AG09319 (cell line): ENCODE data around the gene SLC37A3.
"Not testable (repeated sequence)": the region's sequence is repeated elsewhere in the genome, so short reads cannot be mapped to it uniquely, and the experiment has no call there.

Experiments
- DNase-seq: peaks from one replicate; pipeline ENCODE4 v3.0.0-alpha.2; 2010; ENCODE audit warnings: low read depth; ENCODE audit errors: extremely low read depth
- CTCF ChIP-seq: IDR thresholded peaks from 2 replicates; pipeline ENCODE4 v1.5.1; 2011; ENCODE audit warnings: low read depth, mild to moderate bottlenecking, inconsistent platforms, low read length, moderate library complexity

The SLC37A3 gene

GRCh38 chr7:140358024-140358411 lies 40.3 kb downstream of the SLC37A3 start:
- no peak for DNase-seq
- no peak for TF ChIP-seq CTCF

- no peak for DNase-seq
- no peak for TF ChIP-seq CTCF
Observed at GRCh38 chr7:140350056-140350455, 48.3 kb downstream of the SLC37A3 start.

GRCh38 chr7:140349144-140349771 lies 49.1 kb downstream of the SLC37A3 start:
- no peak for TF ChIP-seq CTCF
- DNase-seq = no peak

- no peak for TF ChIP-seq CTCF
Observed at GRCh38 chr7:140348161-140348849, 50.0 kb downstream of the SLC37A3 start.

GRCh38 chr7:140347218-140347617 lies 51.1 kb downstream of the SLC37A3 start:
- no peak for DNase-seq
- no peak for TF ChIP-seq CTCF

More at GRCh38 chr7:140348161-140348849, 50.0 kb downstream of the SLC37A3 start:
- DNase-seq = no peak

GRCh38 chr7:140345426-140345825 lies 52.9 kb downstream of the SLC37A3 start:
- no peak for DNase-seq
- TF ChIP-seq CTCF = no peak

- DNase-seq = no peak
- peak; percentile 26 for TF ChIP-seq CTCF
Observed at GRCh38 chr7:140342727-140343514, 55.4 kb downstream of the SLC37A3 start.

GRCh38 chr7:140338959-140339358 lies 59.4 kb downstream of the SLC37A3 start:
- DNase-seq = not testable (repeated sequence)
